Adrenal gland (tissue), 12 donors: Measurements from ENCODE around the gene ANK2. TPM values are rescaled to one million over a fixed set of nuclear protein-coding genes. Genes with fewer than 3 reads are reported as not detected.

Experiments used
- DNase-seq, 7 donors: peaks; one replicate each; pipeline ENCODE4 v3.0.0-alpha.2; 2019 to 2020
- H3K27ac ChIP-seq, 5 donors: fragments of 200-600 bp; sonication (generic) in 4 of 5; 1 replicate in 3 of 5; 2 replicates in 2 of 5; pipeline versions ENCODE4 v1.5.1 to v1.8.0; 2016 to 2020; ENCODE audit warnings: mild to moderate bottlenecking in 1 of 5
- H3K27me3 ChIP-seq: fragments of 200-600 bp; 2 replicates; pipeline ENCODE4 v1.8.0; 2021
- H3K36me3 ChIP-seq, 2 donors: fragments of 200-600 bp; replicated peaks in 1 of 2; 1 replicate in 1 of 2; 2 replicates in 1 of 2; pipeline versions ENCODE4 v1.5.1 to v1.8.0; 2018 to 2022
- H3K4me1 ChIP-seq, 2 donors: fragments of 200-600 bp; replicated peaks in 1 of 2; 1 replicate in 1 of 2; 2 replicates in 1 of 2; pipeline versions ENCODE4 v1.5.1 to v1.8.0; 2018 to 2021
- H3K4me3 ChIP-seq, 4 donors: fragments of 200-600 bp; sonication (generic) in 3 of 4; one replicate each; pipeline ENCODE4 v1.5.1; 2016 to 2018
- H3K9me3 ChIP-seq, 3 donors: fragments of 200-600 bp; sonication (generic) in 1 of 3; replicated peaks in 1 of 3; 1 replicate in 2 of 3; 2 replicates in 1 of 3; pipeline versions ENCODE4 v1.5.1 to v1.8.0; 2016 to 2021
- POLR2A ChIP-seq, 2 donors: fragments of 450-650 bp; IDR thresholded peaks; one replicate each; pipeline ENCODE4 v1.6.1; 2017; ENCODE audit warnings: antibody characterized with exemption in 2 of 2, mild to moderate bottlenecking in 2 of 2, moderate library complexity in 1 of 2
- WGBS, 4 donors: extraction: QIAGEN DNeasy Blood & Tissue Kit in 2 of 4; methylation state at CpG; one replicate each; pipeline versions ENCODE4 v1.1.5 to v1.1.7; 2013 to 2017; 5-methylcytosine and 5-hydroxymethylcytosine counted together
- intact Hi-C, 2 donors: fragments of 100-400 bp; cut with DNase I; formaldehyde crosslinking; loops; one replicate each; pipeline versions ENCODE4 v1.14.1 to v1.15.0; 2022 to 2023
- polyA plus RNA-seq, 3 donors: library from polyadenylated mRNA; stranded (reverse); fragments of 200-250 nt in 2 of 3; fragments of 350-450 nt in 1 of 3; fragmentation: Illumina TruSeq in 1 of 3; extraction: RNeasy Lipid Tissue Mini Kit (QIAGEN cat#74804) in 1 of 3; gene quantifications; one replicate each; pipeline ENCODE4 v1.2.3, GENCODE V29; 2013 to 2014
- total RNA-seq, 9 donors: library from RNA; depleted of rRNA in 4 of 9; stranded (reverse); fragments of >200 nt in 4 of 9; fragments of 120-200 nt in 1 of 9; fragmentation: NEBNext Ultra II Directional in 1 of 9; extraction: Animal tissue kit (Norgen Biotek cat#: 25700) in 1 of 9; gene quantifications; one replicate each; pipeline versions ENCODE4 v1.1.0 to v1.2.4, GENCODE V29; 2013 to 2023
- TF ChIP-seq, protein P1 (sequence below), 6 experiments: fragments of 450-650 bp in 4 of 6; fragments of 200-600 bp in 2 of 6; sonication (generic) in 1 of 6; IDR thresholded peaks; 1 replicate in 5 of 6; 2 replicates in 1 of 6; pipeline versions ENCODE4 v1.5.1 to v1.8.0; 2016 to 2021; ENCODE audit warnings: antibody characterized with exemption in 6 of 6, mild to moderate bottlenecking in 2 of 6, moderate library complexity in 1 of 6
- donor health status: healthy with polysubstance abuse.
- donor health status: Bipolar disorder and iron deficiency.
- donor health status: DM: yes; HTN: yes; CAD: no.
- donor health status: DM: no; HTN: no; CAD: no.
- donor health status: DM: no; HTN: no; CAD: no.
- donor health status: DM: yes; HTN: yes; CAD: no.

ANK2 gene
- total and polyA plus RNA-seq, 12 donors: 6.5 to 229 (median 56.1) TPM

DNA sequence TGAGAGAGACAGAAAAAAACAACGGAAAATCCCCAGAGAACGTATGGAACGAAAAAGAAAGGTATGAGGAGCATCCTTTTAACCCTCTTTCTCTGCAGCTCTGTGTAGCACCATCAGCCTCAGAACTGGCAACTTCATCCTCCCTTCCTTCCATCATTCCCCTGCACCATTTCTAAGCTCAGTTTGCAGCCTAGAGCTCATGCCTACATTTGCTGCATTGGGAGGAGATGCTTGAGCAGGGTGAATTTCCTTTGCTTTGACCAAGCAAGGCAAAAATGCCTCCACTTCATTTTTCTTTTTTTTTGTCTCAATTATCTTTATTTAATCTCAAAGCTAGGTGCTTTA lies 67.9 kb downstream of the ANK2 start:
- 60 to 85% (median 78%) methylated on average over 3 of the region's 3 CpGs for WGBS, 4 donors
- Histone ChIP-seq H3K27ac (no peak overlapping the region), H3K4me1 (no peaks in the 10 kb centered on the region), H3K9me3 (no peaks in the 10 kb centered on the region), H3K27me3 (no peaks in the 10 kb centered on the region), H3K4me3 (no peak overlapping the region), H3K36me3 (no peaks in the 10 kb centered on the region)
- intact Hi-C loops: no loop called here
- no peak for TF ChIP-seq POLR2A (IDR thresholded peaks at IDR 0.05)
- TF ChIP-seq, protein P1, sequence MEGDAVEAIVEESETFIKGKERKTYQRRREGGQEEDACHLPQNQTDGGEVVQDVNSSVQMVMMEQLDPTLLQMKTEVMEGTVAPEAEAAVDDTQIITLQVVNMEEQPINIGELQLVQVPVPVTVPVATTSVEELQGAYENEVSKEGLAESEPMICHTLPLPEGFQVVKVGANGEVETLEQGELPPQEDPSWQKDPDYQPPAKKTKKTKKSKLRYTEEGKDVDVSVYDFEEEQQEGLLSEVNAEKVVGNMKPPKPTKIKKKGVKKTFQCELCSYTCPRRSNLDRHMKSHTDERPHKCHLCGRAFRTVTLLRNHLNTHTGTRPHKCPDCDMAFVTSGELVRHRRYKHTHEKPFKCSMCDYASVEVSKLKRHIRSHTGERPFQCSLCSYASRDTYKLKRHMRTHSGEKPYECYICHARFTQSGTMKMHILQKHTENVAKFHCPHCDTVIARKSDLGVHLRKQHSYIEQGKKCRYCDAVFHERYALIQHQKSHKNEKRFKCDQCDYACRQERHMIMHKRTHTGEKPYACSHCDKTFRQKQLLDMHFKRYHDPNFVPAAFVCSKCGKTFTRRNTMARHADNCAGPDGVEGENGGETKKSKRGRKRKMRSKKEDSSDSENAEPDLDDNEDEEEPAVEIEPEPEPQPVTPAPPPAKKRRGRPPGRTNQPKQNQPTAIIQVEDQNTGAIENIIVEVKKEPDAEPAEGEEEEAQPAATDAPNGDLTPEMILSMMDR (IDR thresholded peaks at IDR 0.05): no peak
- no peak for DNase-seq

DNA sequence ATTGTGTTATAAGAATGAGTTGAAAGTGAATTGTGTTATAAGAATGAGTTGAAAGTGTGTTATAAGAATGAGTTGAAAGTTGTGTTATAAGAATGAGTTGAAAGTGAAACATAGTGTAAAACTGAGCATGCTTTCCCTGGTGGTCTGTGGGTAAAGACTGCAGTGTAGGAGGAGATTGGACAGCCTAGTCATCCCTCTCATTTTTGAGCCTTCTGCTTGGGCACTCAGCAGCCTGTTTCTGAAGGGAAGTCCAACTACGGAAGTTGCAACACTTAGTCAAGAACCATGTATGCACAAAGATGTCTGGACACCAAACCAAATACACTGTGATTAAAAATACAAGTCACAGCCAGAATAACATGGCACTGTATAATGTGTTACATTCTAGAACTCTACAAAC lies 72.6 kb downstream of the ANK2 start:
- Histone ChIP-seq H3K27me3 (no peaks in the 10 kb centered on the region), H3K9me3 (no peaks in the 10 kb centered on the region), H3K36me3 (no peaks in the 10 kb centered on the region), H3K27ac (no peak overlapping the region), H3K4me3 (no peak overlapping the region), H3K4me1 (peaks cover 0 to 6% of the 10 kb centered on the region in 2 donors)
- intact Hi-C loops: no loop called here
- TF ChIP-seq, protein P1 (IDR thresholded peaks at IDR 0.05): no peak
- TF ChIP-seq POLR2A (IDR thresholded peaks at IDR 0.05): no peak
- 91 to 100% (median 92%) methylated on average over 1 of the region's 1 CpG for WGBS, 4 donors
- DNase-seq: no peak

DNA sequence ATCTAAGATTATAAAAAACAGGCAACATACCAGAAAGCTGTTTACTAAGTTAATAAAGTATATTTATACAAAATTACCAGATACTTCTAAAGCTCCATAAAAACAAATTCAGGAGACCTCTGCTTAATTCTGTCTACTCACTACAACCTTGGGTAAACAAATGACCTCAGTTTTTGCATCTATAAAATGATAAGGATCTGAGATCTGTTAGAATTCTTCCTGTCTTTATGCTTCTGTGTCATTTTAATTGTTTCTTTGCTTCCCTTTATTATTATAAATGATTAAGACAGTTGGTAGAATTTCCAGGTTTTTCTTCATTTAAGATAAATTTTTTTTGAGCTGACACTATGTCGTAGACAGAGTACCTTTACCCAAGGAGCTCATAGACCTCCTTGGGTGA lies 76.0 kb downstream of the ANK2 start:
- intact Hi-C loops: no loop called here
- Histone ChIP-seq H3K4me1 (peaks cover 0 to 8% of the 10 kb centered on the region in 2 donors), H3K27ac (no peak overlapping the region), H3K4me3 (no peak overlapping the region), H3K9me3 (no peaks in the 10 kb centered on the region), H3K27me3 (no peaks in the 10 kb centered on the region), H3K36me3 (no peaks in the 10 kb centered on the region)
- TF ChIP-seq, protein P1 (IDR thresholded peaks at IDR 0.05): no peak
- TF ChIP-seq POLR2A (IDR thresholded peaks at IDR 0.05): no peak
- no peak for DNase-seq
- WGBS, 4 donors: 78 to 93% (median 90%) methylated on average over 1 of the region's 1 CpG

DNA sequence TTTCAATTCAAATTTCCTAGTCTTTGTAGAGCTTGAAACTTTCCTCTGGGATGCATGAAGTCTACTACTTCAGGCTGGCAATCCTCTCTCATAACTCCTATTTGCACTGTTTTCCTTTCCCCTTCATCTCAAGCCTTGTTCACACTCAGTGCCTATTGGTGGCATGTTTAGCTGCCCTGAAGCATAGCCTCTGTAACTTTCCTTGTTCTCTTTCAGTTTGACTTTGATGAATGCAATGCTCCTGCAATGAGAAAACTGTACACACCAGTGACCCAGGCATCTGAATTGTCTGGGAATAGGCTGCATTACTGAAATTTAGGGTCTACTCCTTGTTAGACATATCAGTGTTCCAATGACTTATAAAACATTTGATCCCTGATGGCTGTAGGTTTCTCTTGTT lies 81.7 kb downstream of the ANK2 start:
- no peak for DNase-seq
- no peaks in the 10 kb centered on the region for H3K36me3 ChIP-seq
- no peak for TF ChIP-seq POLR2A (IDR thresholded peaks at IDR 0.05)
- TF ChIP-seq, protein P1 (IDR thresholded peaks at IDR 0.05): no peak
- no peaks in the 10 kb centered on the region for H3K27me3 ChIP-seq
- no peak overlapping the region for H3K4me3 ChIP-seq
- intact Hi-C loops: no loop called here
- H3K27ac ChIP-seq: no peak overlapping the region
- no peaks in the 10 kb centered on the region for H3K9me3 ChIP-seq
- peaks cover 0 to 8% of the 10 kb centered on the region in 2 donors for H3K4me1 ChIP-seq
